ENCODE results near the gene GPS1. TPM values are rescaled to one million over a fixed set of nuclear protein-coding genes. Genes with fewer than 3 reads are reported as not detected.

Gene GPS1
- total RNA-seq, 1 donor from 2014 or later, result 105 TPM

DNA sequence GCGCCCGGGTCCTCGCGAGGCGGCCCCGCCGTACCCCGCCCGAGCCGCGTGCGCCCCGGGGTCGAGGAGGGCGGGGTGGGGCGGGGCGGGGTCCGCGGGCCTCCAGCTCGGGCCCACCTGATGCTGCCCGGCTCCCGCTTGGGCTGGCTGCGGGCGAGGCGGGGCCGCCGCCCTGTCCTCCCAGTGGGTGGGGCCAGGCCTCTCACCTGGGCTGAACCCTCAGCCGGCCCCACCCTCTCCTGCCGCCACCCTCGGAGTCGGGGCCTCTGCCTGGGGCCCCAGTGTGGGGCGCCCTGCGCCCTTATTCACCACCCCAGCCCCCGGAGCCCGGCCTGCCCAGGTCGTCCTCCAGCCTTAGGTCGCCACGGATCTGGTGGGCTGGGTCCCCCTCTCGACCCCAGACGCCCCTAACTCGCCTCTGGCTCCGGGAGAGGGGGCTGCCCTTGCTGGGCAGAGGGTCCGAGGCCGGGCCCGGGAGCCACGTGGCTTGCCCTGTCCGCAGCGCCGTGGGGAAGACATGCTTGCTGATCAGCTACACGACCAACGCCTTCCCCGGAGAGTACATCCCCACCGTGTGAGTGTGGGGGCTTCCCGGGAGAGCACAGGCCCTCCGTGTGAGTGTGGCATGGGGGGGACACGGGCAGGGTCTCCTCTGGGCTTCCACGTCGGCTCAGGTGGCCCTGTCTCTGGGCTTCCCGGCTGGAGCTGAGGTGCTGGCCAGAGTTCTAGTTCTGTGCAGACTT, 19.6 kb upstream of the GPS1 start:
- no peaks in the 10 kb centered on the region for H3K9me3 Mint-ChIP-seq
- H3K36me3 Mint-ChIP-seq, result peaks cover 7% of the 10 kb centered on the region
- TF ChIP-seq, protein P1, sequence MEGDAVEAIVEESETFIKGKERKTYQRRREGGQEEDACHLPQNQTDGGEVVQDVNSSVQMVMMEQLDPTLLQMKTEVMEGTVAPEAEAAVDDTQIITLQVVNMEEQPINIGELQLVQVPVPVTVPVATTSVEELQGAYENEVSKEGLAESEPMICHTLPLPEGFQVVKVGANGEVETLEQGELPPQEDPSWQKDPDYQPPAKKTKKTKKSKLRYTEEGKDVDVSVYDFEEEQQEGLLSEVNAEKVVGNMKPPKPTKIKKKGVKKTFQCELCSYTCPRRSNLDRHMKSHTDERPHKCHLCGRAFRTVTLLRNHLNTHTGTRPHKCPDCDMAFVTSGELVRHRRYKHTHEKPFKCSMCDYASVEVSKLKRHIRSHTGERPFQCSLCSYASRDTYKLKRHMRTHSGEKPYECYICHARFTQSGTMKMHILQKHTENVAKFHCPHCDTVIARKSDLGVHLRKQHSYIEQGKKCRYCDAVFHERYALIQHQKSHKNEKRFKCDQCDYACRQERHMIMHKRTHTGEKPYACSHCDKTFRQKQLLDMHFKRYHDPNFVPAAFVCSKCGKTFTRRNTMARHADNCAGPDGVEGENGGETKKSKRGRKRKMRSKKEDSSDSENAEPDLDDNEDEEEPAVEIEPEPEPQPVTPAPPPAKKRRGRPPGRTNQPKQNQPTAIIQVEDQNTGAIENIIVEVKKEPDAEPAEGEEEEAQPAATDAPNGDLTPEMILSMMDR (IDR thresholded peaks at IDR 0.05; ENCODE audit: unreplicated experiment), result no peak
- H3K27me3 Mint-ChIP-seq (ENCODE audit: low read depth), result no peaks in the 10 kb centered on the region
- H3K27ac Mint-ChIP-seq, result no peak overlapping the region
- DNase-seq (ENCODE audit: low spot score in 2 of 2, unreplicated experiment in 2 of 2), result no peak
- peaks cover 16% of the 10 kb centered on the region for H3K4me1 Mint-ChIP-seq
- peak overlapping the region; percentile 66 for H3K4me3 Mint-ChIP-seq

DNA sequence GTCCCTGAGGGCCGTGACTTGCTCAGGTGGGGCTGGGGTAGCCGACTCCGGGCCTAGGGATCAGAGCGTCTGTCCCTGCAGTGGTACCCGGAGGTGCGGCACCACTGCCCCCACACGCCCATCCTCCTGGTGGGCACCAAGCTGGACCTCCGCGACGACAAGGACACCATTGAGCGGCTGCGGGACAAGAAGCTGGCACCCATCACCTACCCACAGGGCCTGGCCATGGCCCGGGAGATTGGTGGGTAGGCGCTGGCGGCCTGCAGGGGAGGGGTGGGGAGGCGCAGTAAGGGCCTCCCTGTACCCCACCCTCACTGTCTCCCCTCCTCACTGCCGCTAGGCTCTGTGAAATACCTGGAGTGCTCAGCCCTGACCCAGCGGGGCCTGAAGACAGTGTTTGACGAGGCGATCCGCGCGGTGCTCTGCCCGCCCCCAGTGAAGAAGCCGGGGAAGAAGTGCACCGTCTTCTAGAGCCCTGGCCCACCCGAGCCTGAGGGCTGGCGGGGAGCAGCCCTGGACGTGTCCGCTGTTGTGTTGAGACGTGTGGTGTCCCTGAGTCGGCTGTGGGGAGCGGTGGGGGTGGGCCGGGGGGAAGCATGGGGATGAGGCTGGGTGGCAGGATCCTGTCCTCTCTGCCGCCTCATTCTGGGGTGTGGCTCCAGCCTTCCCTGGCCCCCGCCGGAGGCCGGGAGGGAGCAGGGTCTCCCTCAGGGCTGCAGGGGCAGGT, 18.2 kb upstream of the GPS1 start:
- peaks cover 21% of the 10 kb centered on the region for H3K4me1 Mint-ChIP-seq
- no peaks in the 10 kb centered on the region for H3K27me3 Mint-ChIP-seq (ENCODE audit: low read depth)
- H3K9me3 Mint-ChIP-seq, result no peaks in the 10 kb centered on the region
- no peak for DNase-seq (ENCODE audit: low spot score in 2 of 2, unreplicated experiment in 2 of 2)
- H3K4me3 Mint-ChIP-seq, result peak overlapping the region; percentile 66
- TF ChIP-seq, protein P1 (IDR thresholded peaks at IDR 0.05; ENCODE audit: unreplicated experiment), result no peak
- peaks cover 5% of the 10 kb centered on the region for H3K36me3 Mint-ChIP-seq
- H3K27ac Mint-ChIP-seq, result no peak overlapping the region

DNA sequence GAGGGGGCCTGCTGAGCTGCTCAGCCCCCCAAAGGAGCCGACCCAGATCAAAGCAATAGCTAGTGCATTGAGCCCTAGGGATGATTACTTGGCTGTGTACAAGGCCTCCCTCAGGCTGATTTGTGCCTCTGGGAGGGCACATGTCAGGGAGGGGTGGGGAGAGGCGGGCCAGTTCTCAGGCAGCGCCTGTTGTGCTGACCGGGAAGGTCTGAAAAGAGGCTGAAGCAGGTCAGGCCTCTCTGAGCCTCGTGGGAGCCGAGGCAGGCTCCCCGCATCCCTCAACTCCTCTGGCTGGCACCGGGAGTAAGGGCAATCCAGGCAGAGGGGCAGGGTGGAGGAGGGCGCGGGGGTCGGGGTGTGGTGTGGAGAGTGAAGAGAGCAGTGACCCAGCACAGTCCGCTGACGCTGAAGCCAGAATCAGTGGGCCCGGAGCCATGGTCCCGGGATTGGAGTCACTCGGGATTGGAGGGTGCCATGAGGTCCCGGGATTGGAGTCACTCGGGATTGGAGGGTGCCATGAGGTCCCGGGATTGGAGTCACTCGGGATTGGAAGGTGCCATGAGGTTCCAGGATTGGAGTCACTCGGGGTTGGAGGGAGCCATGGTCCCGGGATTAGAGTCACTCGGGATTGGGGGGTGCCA, 17.2 kb upstream of the GPS1 start:
- Mint-ChIP-seq H3K4me1 (peaks cover 27% of the 10 kb centered on the region), H3K27me3 (ENCODE audit: low read depth) (no peaks in the 10 kb centered on the region), H3K4me3 (peak overlapping the region; percentile 26), H3K27ac (no peak overlapping the region), H3K36me3 (peaks cover 5% of the 10 kb centered on the region), H3K9me3 (no peaks in the 10 kb centered on the region)
- TF ChIP-seq, protein P1 (IDR thresholded peaks at IDR 0.05; ENCODE audit: unreplicated experiment), result no peak
- no peak for DNase-seq (ENCODE audit: low spot score in 2 of 2, unreplicated experiment in 2 of 2)

DNA sequence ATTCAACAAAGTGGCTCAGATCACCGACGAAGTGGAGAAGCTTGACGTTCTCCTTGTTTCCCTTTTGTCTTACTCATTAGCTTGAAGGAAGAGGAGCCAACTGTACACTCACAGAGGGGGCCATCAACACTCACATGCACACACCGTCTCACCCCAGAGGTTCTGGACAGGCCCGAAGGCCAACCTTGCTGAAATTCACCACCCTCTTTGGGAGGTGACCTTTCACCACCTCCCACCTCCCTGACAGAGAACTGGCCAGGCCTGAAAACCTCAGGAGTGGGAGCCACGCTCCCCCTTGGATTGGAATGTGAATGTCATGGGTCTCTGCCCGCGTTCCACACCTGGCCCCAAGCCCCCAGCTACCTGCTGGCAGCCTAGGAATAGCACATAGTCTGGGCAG, 16.2 kb upstream of the GPS1 start:
- Mint-ChIP-seq H3K9me3 (no peaks in the 10 kb centered on the region), H3K27me3 (ENCODE audit: low read depth) (no peaks in the 10 kb centered on the region), H3K27ac (no peak overlapping the region), H3K4me3 (peak overlapping the region; percentile 49), H3K4me1 (peaks cover 23% of the 10 kb centered on the region), H3K36me3 (peaks cover 5% of the 10 kb centered on the region)
- TF ChIP-seq, protein P1 (IDR thresholded peaks at IDR 0.05; ENCODE audit: unreplicated experiment), result no peak
- DNase-seq (ENCODE audit: low spot score in 2 of 2, unreplicated experiment in 2 of 2), result no peak

DNA sequence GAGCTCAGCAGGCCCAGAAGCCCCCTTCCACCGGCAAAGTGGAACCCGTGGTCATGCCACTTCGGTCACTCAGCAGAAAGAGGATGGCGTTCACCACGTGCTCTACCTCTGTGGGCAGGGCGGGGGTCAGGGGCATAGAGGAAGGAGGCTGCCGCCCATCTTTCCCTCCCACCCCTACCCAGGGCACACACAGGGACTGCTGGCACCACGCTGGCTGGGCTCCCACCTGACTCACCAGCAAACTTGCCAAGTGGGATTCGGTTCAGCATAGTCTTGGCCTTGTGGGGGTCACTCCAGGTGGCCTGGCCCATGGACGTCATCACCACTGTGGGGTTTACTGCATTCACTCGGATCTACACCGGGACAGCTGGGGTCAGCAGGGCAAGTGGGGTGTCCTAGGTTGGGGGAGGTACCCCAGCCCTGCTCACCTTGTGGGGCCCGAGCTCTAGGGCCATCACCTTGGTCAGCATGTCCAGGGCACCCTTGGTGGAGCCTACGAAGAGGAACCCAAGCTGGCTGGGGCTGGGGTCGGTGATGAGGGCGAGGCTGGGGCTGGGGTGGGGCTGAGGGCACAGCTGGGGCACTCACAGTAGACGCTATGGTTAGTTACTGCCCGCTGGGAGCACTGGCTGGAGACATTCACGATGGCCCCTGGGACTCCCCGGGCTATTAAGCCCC, 15.6 kb upstream of the GPS1 start:
- TF ChIP-seq, protein P1 (IDR thresholded peaks at IDR 0.05; ENCODE audit: unreplicated experiment), result no peak

More for the DNA sequence above, 15.6 kb upstream of the GPS1 start:
- no peak for DNase-seq (ENCODE audit: low spot score in 2 of 2, unreplicated experiment in 2 of 2)
- Mint-ChIP-seq H3K27ac (no peak overlapping the region), H3K4me1 (peaks cover 22% of the 10 kb centered on the region), H3K9me3 (no peaks in the 10 kb centered on the region), H3K4me3 (peak overlapping the region; percentile 70), H3K36me3 (peaks cover 5% of the 10 kb centered on the region), H3K27me3 (ENCODE audit: low read depth) (no peaks in the 10 kb centered on the region)
